ENCODE results near the gene SOCS7. TPM values are rescaled to one million over a fixed set of nuclear protein-coding genes. Genes with fewer than 3 reads are reported as not detected.
A peak's percentile ranks its signal among the peaks of the same experiment; 100 is the strongest.

SOCS7 gene
- total RNA-seq, 1 donor from 2014 or later = 14.0 TPM

- Mint-ChIP-seq H3K27me3 (peaks cover 22% of the 10 kb centered on the region), H3K27ac (no peak overlapping the region), H3K36me3 (ENCODE audit: low read depth) (no peaks in the 10 kb centered on the region), H3K4me3 (no peak overlapping the region), H3K9me3 (no peaks in the 10 kb centered on the region), H3K4me1 (no peaks in the 10 kb centered on the region)
- TF ChIP-seq CTCF (IDR thresholded peaks at IDR 0.05) = no peak
- ChIA-PET CTCF (interaction anchor here (1.2 to 1.3 kb wide), 2 partner anchors 11 to 20 kb away, joined by 3 read pairs; no protein-coding TSS in a partner anchor), POLR2A (no interaction called here)
- intact Hi-C loops (cut with micrococcal nuclease) = no loop called here
- DNase-seq = no peak
- no peak for ATAC-seq (ENCODE audit: low read depth)
These were observed 18.9 kb upstream of the SOCS7 start for GRCh38 chr17:38332735-38333134.

GRCh38 chr17:38333635-38334295 is 17.9 kb upstream of the SOCS7 start:
- Mint-ChIP-seq H3K9me3 (no peaks in the 10 kb centered on the region), H3K27ac (peak overlapping the region; percentile 42), H3K4me1 (no peaks in the 10 kb centered on the region), H3K27me3 (peaks cover 20% of the 10 kb centered on the region), H3K4me3 (no peak overlapping the region), H3K36me3 (ENCODE audit: low read depth) (no peaks in the 10 kb centered on the region)
- CTCF ChIA-PET = interaction anchor here (1.2 to 1.3 kb wide), 2 partner anchors 12 to 19 kb away, joined by 3 read pairs; no protein-coding TSS in a partner anchor
- POLR2A ChIA-PET = no interaction called here
- DNase-seq (no peak), ATAC-seq (ENCODE audit: low read depth) (no peak)
- intact Hi-C loops (cut with micrococcal nuclease) = no loop called here
- no peak for TF ChIP-seq CTCF (IDR thresholded peaks at IDR 0.05)

- TF ChIP-seq CTCF (IDR thresholded peaks at IDR 0.05) = no peak
- POLR2A ChIA-PET = no interaction called here
- Mint-ChIP-seq H3K4me3 (no peak overlapping the region), H3K36me3 (ENCODE audit: low read depth) (no peaks in the 10 kb centered on the region), H3K27me3 (peaks cover 13% of the 10 kb centered on the region), H3K27ac (no peak overlapping the region), H3K4me1 (no peaks in the 10 kb centered on the region), H3K9me3 (no peaks in the 10 kb centered on the region)
- CTCF ChIA-PET = interaction anchor here (1.4 kb wide), 1 partner anchor 12 kb away, joined by 3 read pairs; no protein-coding TSS in a partner anchor
- intact Hi-C loops (cut with micrococcal nuclease) = no loop called here
- DNase-seq = no peak
- no peak for ATAC-seq (ENCODE audit: low read depth)
These were observed 16.9 kb upstream of the SOCS7 start for GRCh38 chr17:38334480-38335364.

- ATAC-seq (ENCODE audit: low read depth) = no peak
- ChIA-PET POLR2A (no interaction called here), CTCF (no interaction called here)
- Mint-ChIP-seq H3K27me3 (peaks cover 4% of the 10 kb centered on the region), H3K9me3 (no peaks in the 10 kb centered on the region), H3K27ac (no peak overlapping the region), H3K36me3 (ENCODE audit: low read depth) (no peaks in the 10 kb centered on the region), H3K4me1 (no peaks in the 10 kb centered on the region), H3K4me3 (no peak overlapping the region)
- intact Hi-C loops (cut with micrococcal nuclease) = no loop called here
- TF ChIP-seq CTCF (IDR thresholded peaks at IDR 0.05) = no peak
- no peak for DNase-seq
These were observed 14.8 kb upstream of the SOCS7 start for GRCh38 chr17:38336838-38337237.

- no peak overlapping the region for H3K27ac Mint-ChIP-seq
- TF ChIP-seq CTCF (IDR thresholded peaks at IDR 0.05) = no peak
- H3K4me1 Mint-ChIP-seq = no peaks in the 10 kb centered on the region
- intact Hi-C loops (cut with micrococcal nuclease) = no loop called here
- DNase-seq = no peak
- ChIA-PET POLR2A (no interaction called here), CTCF (interaction anchor here (1.6 kb wide), 1 partner anchor 11 kb away, joined by 3 read pairs; no protein-coding TSS in a partner anchor)
- H3K4me3 Mint-ChIP-seq = no peak overlapping the region
- H3K9me3 Mint-ChIP-seq = no peaks in the 10 kb centered on the region
- peaks cover 2% of the 10 kb centered on the region for H3K27me3 Mint-ChIP-seq
- no peak for ATAC-seq (ENCODE audit: low read depth)
- no peaks in the 10 kb centered on the region for H3K36me3 Mint-ChIP-seq (ENCODE audit: low read depth)
These were observed 13.6 kb upstream of the SOCS7 start for GRCh38 chr17:38338053-38338452.
